K562 (cell line): Measurements from ENCODE around the gene DHX40. TPM values are rescaled to one million over a fixed set of nuclear protein-coding genes. Genes with fewer than 3 reads are reported as not detected.

Experiments
- ATAC-seq: fragments of 200-7000 bp; cut with Tn5 transposase; 3 replicates; pipeline ENCODE4 v1.9.1; 2020; ENCODE audit warnings: moderate library complexity
- BruUV-seq: library from RNA; stranded (reverse); fragments of 400-500 nt; replicated peaks from 2 replicates; lab custom pipeline; 2021; lab: Mats Ljungman, UMichigan
- CTCF ChIA-PET: fragments of 300-600 bp; formaldehyde crosslinking; extraction: SDS; loops from one replicate; lab custom pipeline; 2021; ENCODE audit warnings: low intra/inter-chr PET ratio; lab: Yijun Ruan, JAX
- POLR2A ChIA-PET: fragments of 300-600, 350-650 bp; sonication (Branson Sonifier 250); formaldehyde crosslinking; extraction: SDS; loops from one replicate; lab custom pipeline; 2021; ENCODE audit warnings: antibody characterized with exemption, inconsistent platforms; lab: Yijun Ruan, JAX
- DNase-seq, 4 experiments: peaks; one replicate each; pipeline versions ENCODE4 v3.0.0 to v3.0.0-alpha.2; 2011 to 2018; ENCODE audit warnings: low spot score in 3 of 4, mixed read lengths in 3 of 4; ENCODE audit errors: extremely low read depth in 1 of 4
- FAIRE-seq: peaks from 2 replicates; lab custom pipeline; 2011; peaks lifted over from hg19 to GRCh38; lab: Jason Lieb, UNC
- H2AFZ ChIP-seq: 2 replicates; pipeline ENCODE4 v1.6.0; 2011; ENCODE audit warnings: low read depth, low read length, control low read depth, inconsistent platforms
- H3K27ac ChIP-seq: fragments of 200-600 bp; 3 replicates; pipeline ENCODE4 v1.8.0; 2011; ENCODE audit warnings: low read depth, mild to moderate bottlenecking, control low read depth, inconsistent platforms, low read length, moderate library complexity, mixed read lengths; ENCODE audit errors: extremely low read depth
- H3K27me3 ChIP-seq, 2 experiments: fragments of 300-600 bp in 1 of 2; 2 replicates in 1 of 2; 3 replicates in 1 of 2; pipeline versions ENCODE4 v1.6.0 to v1.8.0; 2011; ENCODE audit warnings: inconsistent platforms in 2 of 2, low read length in 2 of 2, mild to moderate bottlenecking in 1 of 2, mixed read lengths in 1 of 2, moderate library complexity in 1 of 2; ENCODE audit not compliant: control insufficient read depth in 2 of 2, insufficient read depth in 2 of 2
- H3K36me3 ChIP-seq: fragments of 300-600 bp; 3 replicates; pipeline ENCODE4 v1.8.0; 2011; ENCODE audit warnings: mild to moderate bottlenecking, low read length, inconsistent platforms; ENCODE audit not compliant: control insufficient read depth, insufficient read depth
- H3K4me1 ChIP-seq, 2 experiments: fragments of 200-600 bp in 1 of 2; replicated peaks in 1 of 2; 2 replicates in 1 of 2; 3 replicates in 1 of 2; pipeline versions ENCODE4 v1.5.1 to v1.8.0; 2011; ENCODE audit warnings: inconsistent platforms in 2 of 2, low read length in 2 of 2, mild to moderate bottlenecking in 1 of 2, mixed read lengths in 1 of 2, moderate library complexity in 1 of 2; ENCODE audit not compliant: control insufficient read depth in 2 of 2, insufficient read depth in 2 of 2
- H3K4me2 ChIP-seq: 2 replicates; pipeline ENCODE4 v1.6.1; 2011; ENCODE audit warnings: low read length, control low read depth, inconsistent platforms, mixed read lengths; ENCODE audit not compliant: insufficient read depth
- H3K4me3 ChIP-seq: fragments of 200-600 bp; sonication (generic), shearing (Covaris generic); 2 replicates; pipeline ENCODE4 v1.5.1; 2016; ENCODE audit warnings: control low read depth, inconsistent platforms
- H3K79me2 ChIP-seq: fragments of 200-600 bp; 3 replicates; pipeline ENCODE4 v1.8.0; 2011; ENCODE audit warnings: low read length, inconsistent platforms; ENCODE audit not compliant: control insufficient read depth, insufficient read depth
- H3K9ac ChIP-seq, 2 experiments: 2 replicates each; pipeline versions ENCODE4 v1.6.0 to v1.6.1; 2011; ENCODE audit warnings: low read depth in 2 of 2, low read length in 2 of 2, control low read depth in 1 of 2, inconsistent platforms in 1 of 2, mild to moderate bottlenecking in 1 of 2, mixed read lengths in 1 of 2; ENCODE audit not compliant: insufficient read depth in 1 of 2
- H3K9me1 ChIP-seq: one replicate; pipeline ENCODE4 v1.6.0; 2011; ENCODE audit warnings: inconsistent platforms, mild to moderate bottlenecking, low read length, moderate library complexity; ENCODE audit not compliant: control insufficient read depth, insufficient read depth
- H3K9me3 ChIP-seq: replicated peaks from 2 replicates; pipeline ENCODE4 v1.5.1; 2011; ENCODE audit warnings: low read depth, low read length, inconsistent platforms; ENCODE audit not compliant: control insufficient read depth, insufficient read depth
- H4K20me1 ChIP-seq: replicated peaks from 2 replicates; pipeline ENCODE4 v1.6.1; 2011; ENCODE audit warnings: low read length, inconsistent platforms, mixed read lengths; ENCODE audit not compliant: control insufficient read depth, insufficient read depth
- CBX2 ChIP-seq: fragments of 200-600 bp; sonication (generic); IDR thresholded peaks from one replicate; pipeline ENCODE4 v1.6.1; 2012; ENCODE audit warnings: mild to moderate bottlenecking, low read length, inconsistent platforms; ENCODE audit not compliant: insufficient read depth, poor library complexity, severe bottlenecking
- GABPB1 ChIP-seq: sonication (generic); formaldehyde crosslinking; IDR thresholded peaks from 2 replicates; pipeline ENCODE4 v1.8.0; 2022; ENCODE audit warnings: mild to moderate bottlenecking, missing genetic modification reagents
- NBN ChIP-seq: fragments of 450-650 bp; IDR thresholded peaks from 2 replicates; pipeline ENCODE4 v1.6.1; 2016; ENCODE audit warnings: low read depth, mild to moderate bottlenecking
- RFX5 ChIP-seq: IDR thresholded peaks from 2 replicates; pipeline ENCODE4 v1.6.1; 2011; ENCODE audit warnings: low read depth, mild to moderate bottlenecking, improper control_type of control experiment, low read length
- TAF7 ChIP-seq: fragments of 450-650 bp; IDR thresholded peaks from 2 replicates; pipeline ENCODE4 v1.6.1; 2016; ENCODE audit warnings: missing genetic modification characterization, missing compliant biosample characterization
- ZNF655 ChIP-seq: fragments of 250-450 bp; sonication (Bioruptor Pico); IDR thresholded peaks from 2 replicates; pipeline ENCODE4 v1.5.0; 2021
- in situ Hi-C: fragments of 300-500 bp; cut with MboI; formaldehyde crosslinking; loops from 4 replicates; pipeline ENCODE4 v1.15.0; 2018; ENCODE audit warnings: inconsistent platforms, mixed read lengths
- intact Hi-C: fragments of 100-400 bp; cut with micrococcal nuclease; formaldehyde crosslinking; loops from 2 replicates; pipeline ENCODE4 v1.14.2; 2022
- polyA plus RNA-seq, 8 experiments: library from polyadenylated mRNA; depleted of rRNA in 4 of 8; stranded (reverse) in 5 of 8; unstranded in 3 of 8; fragments of >200 nt; fragmentation: Nextera tagmentation in 2 of 8; fragmentation: Illumina TruSeq in 1 of 8; extraction: Ambion mirVana in 2 of 8; extraction: Trizol in 1 of 8; gene quantifications; 2 replicates each; pipeline versions ENCODE4 v1.2.1 to v1.2.3, GENCODE V29; 2011 to 2014; ENCODE audit warnings: inconsistent platforms in 1 of 8, missing spikeins in 1 of 8
- total RNA-seq, 7 experiments: library from RNA; depleted of rRNA in 6 of 7; stranded (reverse); fragments of >200 nt in 6 of 7; fragmentation: Illumina TruSeq in 2 of 7; extraction: Trizol in 2 of 7; gene quantifications; 2 replicates each; pipeline versions ENCODE4 v1.2.1 to v1.2.3, GENCODE V29; 2011 to 2021; ENCODE audit warnings: low replicate concordance in 1 of 7
- TF ChIP-seq, protein P1 (sequence below): sonication (generic); formaldehyde crosslinking; IDR thresholded peaks from 2 replicates; pipeline ENCODE4 v1.8.0; 2022; ENCODE audit warnings: mild to moderate bottlenecking, low read depth, missing genetic modification reagents

DHX40 gene
- total and polyA plus RNA-seq, 9 of the 15 experiments (the other 6 are each of a cell fraction or from before 2014, with no cell fraction given): 7.2 to 38.6 (median 18.7) TPM

DNA sequence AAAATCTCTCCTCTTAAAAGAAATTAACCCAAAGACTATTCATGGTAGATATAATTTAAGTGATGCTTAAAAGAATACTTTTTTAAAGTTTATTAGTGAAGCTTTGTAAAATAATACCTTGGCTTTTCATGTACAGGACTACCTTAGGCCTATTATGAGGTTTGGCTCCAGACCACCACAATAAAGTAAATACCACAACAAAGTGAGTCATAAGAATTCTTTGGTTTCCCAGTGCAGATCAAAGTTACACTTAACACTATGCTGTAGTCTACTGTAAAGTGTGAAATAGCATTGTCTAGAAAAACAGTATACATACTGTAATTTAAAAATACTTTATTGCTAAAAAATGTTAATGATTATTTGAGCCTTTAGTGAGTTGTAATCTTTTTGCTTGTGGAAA, 85.9 kb downstream of the DHX40 start:
- Histone ChIP-seq H3K9ac (no peak overlapping the region), H3K27ac (no peak overlapping the region), H4K20me1 (no peaks in the 10 kb centered on the region), H3K4me2 (no peak overlapping the region), H3K9me1 (no peaks in the 10 kb centered on the region), H3K4me1 (no peaks in the 10 kb centered on the region), H3K79me2 (peaks cover 45% of the 10 kb centered on the region), H3K27me3 (no peaks in the 10 kb centered on the region), H3K4me3 (no peak overlapping the region), H3K36me3 (peaks cover 97% of the 10 kb centered on the region), H2AFZ (no peak overlapping the region), H3K9me3 (no peaks in the 10 kb centered on the region)
- FAIRE-seq: no peak
- ChIA-PET POLR2A (interaction anchor here (1.3 kb wide), 1 partner anchor 8 kb away, joined by 4 read pairs; no protein-coding TSS in a partner anchor), CTCF (no interaction called here)
- no peak for TF ChIP-seq CBX2
- no peak for TF ChIP-seq GABPB1 (CRISPR knock-in tag)
- no peak for TF ChIP-seq TAF7
- TF ChIP-seq RFX5: no peak
- TF ChIP-seq NBN: no peak
- TF ChIP-seq, protein P1, sequence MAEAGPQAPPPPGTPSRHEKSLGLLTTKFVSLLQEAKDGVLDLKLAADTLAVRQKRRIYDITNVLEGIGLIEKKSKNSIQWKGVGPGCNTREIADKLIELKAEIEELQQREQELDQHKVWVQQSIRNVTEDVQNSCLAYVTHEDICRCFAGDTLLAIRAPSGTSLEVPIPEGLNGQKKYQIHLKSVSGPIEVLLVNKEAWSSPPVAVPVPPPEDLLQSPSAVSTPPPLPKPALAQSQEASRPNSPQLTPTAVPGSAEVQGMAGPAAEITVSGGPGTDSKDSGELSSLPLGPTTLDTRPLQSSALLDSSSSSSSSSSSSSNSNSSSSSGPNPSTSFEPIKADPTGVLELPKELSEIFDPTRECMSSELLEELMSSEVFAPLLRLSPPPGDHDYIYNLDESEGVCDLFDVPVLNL (CRISPR knock-in tag): no peak
- no peak for TF ChIP-seq ZNF655
- BruUV-seq: no TSS peak
- ATAC-seq: no peak
- no peak for DNase-seq
- intact Hi-C loops (no loop called here), in situ Hi-C loops (no loop called here)
